Superior temporal gyrus (tissue), 1 donor: ENCODE measurements around the gene ITPKA.

ENCODE experiments used
- DNase-seq: peaks from one replicate; pipeline ENCODE4 v3.0.0-alpha.2; 2016; ENCODE audit errors: extremely low spot score

ITPKA gene

GRCh38 chr15:41511331-41511898 is 17.7 kb downstream of the ITPKA start:
- no peak for DNase-seq

GRCh38 chr15:41511899-41512369 is 18.3 kb downstream of the ITPKA start:
- DNase-seq, result no peak

- DNase-seq, result no peak
Measured at GRCh38 chr15:41512512-41512939, 18.9 kb downstream of the ITPKA start.

GRCh38 chr15:41512940-41513505 is 19.3 kb downstream of the ITPKA start:
- no peak for DNase-seq

GRCh38 chr15:41513506-41514227 is 20.0 kb downstream of the ITPKA start, which contains the start of gene LTK:
LTK (minus strand) TSS chr15:41513827; CDS start chr15:41513709, 118 bp downstream.
- DNase-seq, result no peak

GRCh38 chr15:41517895-41518449 is 24.3 kb downstream of the ITPKA start:
- DNase-seq, result no peak

GRCh38 chr15:41520636-41521035 is 27.0 kb downstream of the ITPKA start:
- DNase-seq, result no peak

- no peak for DNase-seq
Measured at GRCh38 chr15:41521614-41522013, 27.9 kb downstream of the ITPKA start.

GRCh38 chr15:41523097-41523496 is 29.4 kb downstream of the ITPKA start:
- no peak for DNase-seq

- DNase-seq, result no peak
Measured at GRCh38 chr15:41530363-41530956, 36.8 kb downstream of the ITPKA start.

- no peak for DNase-seq
Measured at GRCh38 chr15:41535544-41535943, 41.9 kb downstream of the ITPKA start.

- no peak for DNase-seq
Measured at GRCh38 chr15:41536866-41537265, 43.2 kb downstream of the ITPKA start.

GRCh38 chr15:41543521-41543870 is 49.8 kb downstream of the ITPKA start:
- DNase-seq, result no peak

- peak; percentile 47 for DNase-seq
Measured at GRCh38 chr15:41544650-41545015, 51.0 kb downstream of the ITPKA start.

- no peak for DNase-seq
Measured at GRCh38 chr15:41545218-41545617, 51.5 kb downstream of the ITPKA start.

- no peak for DNase-seq
Measured at GRCh38 chr15:41546851-41547786, 53.4 kb downstream of the ITPKA start.

GRCh38 chr15:41550066-41550775 is 56.5 kb downstream of the ITPKA start:
- no peak for DNase-seq
